GM23248 (cell line): ENCODE data around the gene CYP27A1. TPM values are rescaled to one million over a fixed set of nuclear protein-coding genes. Genes with fewer than 3 reads are reported as not detected.

ENCODE experiments used
- DNase-seq: peaks from one replicate; pipeline ENCODE4 v3.0.0-alpha.2; 2015
- H2AFZ ChIP-seq: fragments of 200-600 bp; sonication (generic); 2 replicates; pipeline ENCODE4 v1.6.1; 2016; ENCODE audit warnings: antibody characterized with exemption
- H3F3A ChIP-seq: fragments of 200-600 bp; sonication (generic); 2 replicates; pipeline ENCODE4 v1.6.1; 2016; ENCODE audit warnings: mild to moderate bottlenecking, antibody characterized with exemption, mixed run types; ENCODE audit not compliant: insufficient read depth
- H3K27ac ChIP-seq: fragments of 200-600 bp; sonication (generic); 2 replicates; pipeline ENCODE4 v1.5.1; 2016; ENCODE audit warnings: mild to moderate bottlenecking
- H3K27me3 ChIP-seq: fragments of 200-600 bp; sonication (generic); replicated peaks from 2 replicates; pipeline ENCODE4 v1.6.1; 2016; ENCODE audit warnings: mild to moderate bottlenecking; ENCODE audit not compliant: insufficient read depth
- H3K36me3 ChIP-seq: fragments of 200-600 bp; sonication (generic); 2 replicates; pipeline ENCODE4 v1.6.1; 2016; ENCODE audit warnings: low read depth, mild to moderate bottlenecking
- H3K4me1 ChIP-seq: fragments of 200-600 bp; sonication (generic); 2 replicates; pipeline ENCODE4 v1.6.1; 2016; ENCODE audit warnings: mild to moderate bottlenecking; ENCODE audit not compliant: insufficient read depth
- H3K4me2 ChIP-seq: fragments of 200-600 bp; sonication (generic); one replicate; pipeline ENCODE4 v1.6.1; 2016; ENCODE audit warnings: mild to moderate bottlenecking; ENCODE audit not compliant: unreplicated experiment
- H3K4me3 ChIP-seq: fragments of 200-600 bp; sonication (generic); 2 replicates; pipeline ENCODE4 v1.5.1; 2016; ENCODE audit warnings: mild to moderate bottlenecking
- H3K79me2 ChIP-seq: fragments of 200-600 bp; sonication (generic); 2 replicates; pipeline ENCODE4 v1.6.1; 2016; ENCODE audit warnings: mild to moderate bottlenecking; ENCODE audit not compliant: insufficient read depth
- H3K9ac ChIP-seq: fragments of 200-600 bp; sonication (generic); 2 replicates; pipeline ENCODE4 v1.6.1; 2016; ENCODE audit warnings: mild to moderate bottlenecking
- H3K9me2 ChIP-seq: fragments of 200-600 bp; sonication (generic); 2 replicates; pipeline ENCODE4 v1.6.1; 2016; ENCODE audit warnings: mixed run types, mild to moderate bottlenecking, moderate library complexity; ENCODE audit not compliant: insufficient read depth
- H3K9me3 ChIP-seq: fragments of 200-600 bp; sonication (generic); one replicate; pipeline ENCODE4 v1.6.1; 2017; ENCODE audit warnings: low read depth
- H4K20me1 ChIP-seq: fragments of 200-600 bp; sonication (generic); 2 replicates; pipeline ENCODE4 v1.6.0; 2016; ENCODE audit not compliant: insufficient read depth
- EZH2 ChIP-seq: fragments of 200-600 bp; sonication (generic); IDR thresholded peaks from 2 replicates; pipeline ENCODE4 v1.6.1; 2018; ENCODE audit warnings: antibody characterized with exemption, mild to moderate bottlenecking; ENCODE audit not compliant: insufficient read depth, poor library complexity, severe bottlenecking
- EZH2phosphoT487 ChIP-seq: fragments of 200-600 bp; sonication (generic); IDR thresholded peaks from 2 replicates; pipeline ENCODE4 v1.6.1; 2018; ENCODE audit warnings: antibody characterized with exemption, moderate library complexity, mild to moderate bottlenecking, low read depth; ENCODE audit not compliant: insufficient read depth
- WGBS, 2 experiments: methylation state at CpG; one replicate each; pipeline ENCODE4 v1.1.6; 2015 to 2017; ENCODE audit warnings: low lambda C conversion rate in 2 of 2, low coverage in 1 of 2; ENCODE audit errors: missing lambda C conversion rate in 2 of 2; 5-methylcytosine and 5-hydroxymethylcytosine counted together
- in situ Hi-C: fragments of 300-500 bp; cut with MboI; formaldehyde crosslinking; loops from 2 replicates; pipeline ENCODE4 v1.15.0; 2020
- polyA plus RNA-seq: library from polyadenylated mRNA; unstranded; fragments of >200 nt; fragmentation: Nextera tagmentation; extraction: Ambion mirVana; gene quantifications from 2 replicates; pipeline ENCODE4 v1.2.1, GENCODE V29; 2016
- total RNA-seq: library from RNA; depleted of rRNA; stranded (reverse); fragments of >200 nt; shearing (Covaris generic); gene quantifications from 2 replicates; pipeline ENCODE4 v1.2.3, GENCODE V29; 2014

CYP27A1 gene
- total and polyA plus RNA-seq, 2 experiments from 2014 or later, result 2.9 to 4.1 TPM

GRCh38 chr2:218809515-218809914 is 27.6 kb downstream of the CYP27A1 start:
- Histone ChIP-seq H3F3A (peaks cover 13% of the 10 kb centered on the region), H2AFZ (no peak overlapping the region), H3K9me3 (no peaks in the 10 kb centered on the region), H3K9ac (no peak overlapping the region), H3K36me3 (no peaks in the 10 kb centered on the region), H4K20me1 (no peaks in the 10 kb centered on the region), H3K79me2 (no peaks in the 10 kb centered on the region), H3K9me2 (no peaks in the 10 kb centered on the region), H3K27me3 (no peaks in the 10 kb centered on the region), H3K4me1 (peaks cover 18% of the 10 kb centered on the region), H3K4me2 (no peak overlapping the region), H3K4me3 (no peak overlapping the region), H3K27ac (no peak overlapping the region)
- in situ Hi-C loops, result no loop called here
- TF ChIP-seq EZH2phosphoT487, result no peak
- TF ChIP-seq EZH2, result no peak
- WGBS, 2 experiments, result 89 to 96% methylated on average over 12 of the region's 12 CpGs
- no peak for DNase-seq

DNA sequence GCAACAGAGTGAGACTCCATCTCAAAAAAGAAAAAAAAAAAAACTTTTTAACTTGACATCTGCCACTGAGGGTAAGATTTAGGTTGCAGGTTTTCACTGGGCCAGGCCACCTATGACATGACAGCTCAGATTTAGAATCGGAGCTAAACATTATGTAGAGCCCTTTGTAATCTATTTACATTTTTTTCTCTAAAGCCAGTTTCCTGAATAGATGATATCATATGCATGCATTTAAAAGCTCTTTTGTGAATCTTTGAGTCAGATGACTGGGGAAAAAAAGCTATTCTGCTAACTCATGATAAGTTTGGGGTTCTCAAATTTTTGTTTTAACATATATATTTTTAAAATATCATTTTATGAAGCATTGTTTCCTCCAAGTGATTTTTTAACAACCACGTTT is 28.3 kb downstream of the CYP27A1 start:
- H3K27me3 ChIP-seq, result no peaks in the 10 kb centered on the region
- 70 to 76% methylated on average over 2 of the region's 2 CpGs for WGBS, 2 experiments
- no peaks in the 10 kb centered on the region for H3K36me3 ChIP-seq
- no peaks in the 10 kb centered on the region for H3K79me2 ChIP-seq
- no peaks in the 10 kb centered on the region for H3K9me2 ChIP-seq
- no peaks in the 10 kb centered on the region for H3K9me3 ChIP-seq
- TF ChIP-seq EZH2phosphoT487 (no peak), EZH2 (no peak)
- H4K20me1 ChIP-seq, result no peaks in the 10 kb centered on the region
- H3K9ac ChIP-seq, result no peak overlapping the region
- peaks cover 17% of the 10 kb centered on the region for H3K4me1 ChIP-seq
- no peak overlapping the region for H3K27ac ChIP-seq
- H3K4me3 ChIP-seq, result no peak overlapping the region
- in situ Hi-C loops, result no loop called here
- H3F3A ChIP-seq, result peaks cover 12% of the 10 kb centered on the region
- H2AFZ ChIP-seq, result no peak overlapping the region
- no peak for DNase-seq
- H3K4me2 ChIP-seq, result no peak overlapping the region

DNA sequence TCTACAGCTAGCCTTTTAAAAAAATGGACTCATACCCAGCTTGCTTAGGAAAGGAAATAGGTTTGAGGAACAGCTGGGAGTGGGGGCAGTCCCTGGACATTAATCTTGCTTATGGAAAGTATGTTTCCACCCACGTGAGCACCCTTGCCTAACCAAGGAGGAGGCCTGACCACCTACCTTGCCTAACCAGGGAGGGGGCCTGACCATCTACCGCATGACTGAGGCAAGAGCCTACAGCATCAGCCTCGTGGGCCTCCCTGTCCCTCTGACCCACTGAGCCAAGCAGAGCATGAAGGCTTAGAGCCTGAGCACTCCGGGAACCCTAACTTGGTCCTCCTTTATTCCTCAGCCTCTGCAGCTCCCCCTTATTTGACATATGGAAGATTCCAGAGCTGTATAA is 29.4 kb downstream of the CYP27A1 start:
- TF ChIP-seq EZH2phosphoT487 (no peak), EZH2 (no peak)
- no peak for DNase-seq
- no peak overlapping the region for H2AFZ ChIP-seq
- no peaks in the 10 kb centered on the region for H3K79me2 ChIP-seq
- H3K4me1 ChIP-seq, result peaks cover 9% of the 10 kb centered on the region; the same call in 1 of the 2 replicates
- WGBS, 2 experiments, result 72 to 77% methylated on average over 4 of the region's 4 CpGs
- H3F3A ChIP-seq, result peaks cover 4% of the 10 kb centered on the region
- H3K36me3 ChIP-seq, result no peaks in the 10 kb centered on the region
- in situ Hi-C loops, result no loop called here
- H3K27me3 ChIP-seq, result no peaks in the 10 kb centered on the region
- no peak overlapping the region for H3K4me2 ChIP-seq
- no peaks in the 10 kb centered on the region for H4K20me1 ChIP-seq
- no peaks in the 10 kb centered on the region for H3K9me3 ChIP-seq
- no peaks in the 10 kb centered on the region for H3K9me2 ChIP-seq
- H3K4me3 ChIP-seq, result no peak overlapping the region
- no peak overlapping the region for H3K27ac ChIP-seq
- no peak overlapping the region for H3K9ac ChIP-seq

- 92 to 93% methylated on average over 21 of the region's 21 CpGs for WGBS, 2 experiments
- H3K9me3 ChIP-seq, result no peaks in the 10 kb centered on the region
- no peak overlapping the region for H3K4me3 ChIP-seq
- no peaks in the 10 kb centered on the region for H3K36me3 ChIP-seq
- in situ Hi-C loops, result no loop called here
- no peak overlapping the region for H3K27ac ChIP-seq
- 0 out of 2 replicates have a peak, but pooled peaks cover under 1% of the 10 kb centered on the region for H3K4me1 ChIP-seq
- H3K4me2 ChIP-seq, result no peak overlapping the region
- no peak overlapping the region for H2AFZ ChIP-seq
- TF ChIP-seq EZH2 (no peak), EZH2phosphoT487 (no peak)
- no peaks in the 10 kb centered on the region for H3K79me2 ChIP-seq
- H3K9ac ChIP-seq, result no peak overlapping the region
- no peaks in the 10 kb centered on the region for H4K20me1 ChIP-seq
- H3F3A ChIP-seq, result no peaks in the 10 kb centered on the region; the same call in 1 of the 2 replicates
- no peaks in the 10 kb centered on the region for H3K9me2 ChIP-seq
- no peaks in the 10 kb centered on the region for H3K27me3 ChIP-seq
- DNase-seq, result no peak
These were observed 30.3 kb downstream of the CYP27A1 start for GRCh38 chr2:218812096-218812815.

GRCh38 chr2:218812861-218813260 is 30.9 kb downstream of the CYP27A1 start:
- Histone ChIP-seq H3K27me3 (no peaks in the 10 kb centered on the region), H3K4me2 (no peak overlapping the region), H3K36me3 (no peaks in the 10 kb centered on the region), H3F3A (no peaks in the 10 kb centered on the region), H3K4me1 (no peaks in the 10 kb centered on the region), H3K4me3 (no peak overlapping the region), H3K9me2 (no peaks in the 10 kb centered on the region), H3K27ac (no peak overlapping the region), H2AFZ (no peak overlapping the region), H3K9ac (no peak overlapping the region), H3K9me3 (no peaks in the 10 kb centered on the region), H3K79me2 (no peaks in the 10 kb centered on the region), H4K20me1 (no peaks in the 10 kb centered on the region)
- DNase-seq, result no peak
- no peak for TF ChIP-seq EZH2
- no peak for TF ChIP-seq EZH2phosphoT487
- 81% methylated on average over 5 of the region's 5 CpGs for WGBS, 2 experiments
- in situ Hi-C loops, result no loop called here
